Measurements from ENCODE around the gene NUS1. TPM values are rescaled to one million over a fixed set of nuclear protein-coding genes. Genes with fewer than 3 reads are reported as not detected.

NUS1 gene
- total RNA-seq, 1 experiment from 2014 or later: 41.1 TPM

DNA sequence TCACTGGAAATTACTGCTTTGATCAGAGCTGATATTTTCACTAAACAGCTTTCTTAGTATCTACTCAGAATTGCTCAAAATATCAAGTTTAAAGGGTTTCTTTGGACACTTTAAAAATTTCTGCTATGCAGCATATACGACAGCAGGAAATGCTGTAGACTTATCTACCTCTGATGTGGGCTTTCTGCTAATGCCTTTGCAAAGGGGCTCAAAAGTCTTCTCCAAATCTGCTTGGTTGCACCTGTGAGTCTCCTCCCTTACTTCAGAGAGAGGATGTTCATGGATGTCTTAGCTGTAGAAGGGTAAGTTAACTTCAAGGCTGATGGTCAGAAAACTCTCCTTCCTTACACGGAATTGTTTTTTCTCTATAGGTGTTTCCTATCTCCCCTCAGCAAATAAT, 19.9 kb upstream of the NUS1 start:
- intact Hi-C loops (cut with micrococcal nuclease; ENCODE audit: unreplicated experiment): no loop called here
- Mint-ChIP-seq H3K4me3 (ENCODE audit: unreplicated experiment) (no peak overlapping the region), H3K36me3 (ENCODE audit: insufficient read depth, unreplicated experiment) (no peaks in the 10 kb centered on the region), H3K9me3 (ENCODE audit: unreplicated experiment) (no peaks in the 10 kb centered on the region), H3K27me3 (ENCODE audit: insufficient read depth, unreplicated experiment) (no peaks in the 10 kb centered on the region), H3K27ac (ENCODE audit: unreplicated experiment) (no peak overlapping the region), H3K4me1 (ENCODE audit: low read depth, unreplicated experiment) (no peaks in the 10 kb centered on the region)
- H3K4me1 ChIP-seq: no peaks in the 10 kb centered on the region
- BruUV-seq (replicated peaks): no TSS peak
- H3K9me3 ChIP-seq: no peaks in the 10 kb centered on the region
- no peak for DNase-seq
- ChIA-PET POLR2A (no interaction called here), CTCF (no interaction called here)
- TF ChIP-seq, protein P1, sequence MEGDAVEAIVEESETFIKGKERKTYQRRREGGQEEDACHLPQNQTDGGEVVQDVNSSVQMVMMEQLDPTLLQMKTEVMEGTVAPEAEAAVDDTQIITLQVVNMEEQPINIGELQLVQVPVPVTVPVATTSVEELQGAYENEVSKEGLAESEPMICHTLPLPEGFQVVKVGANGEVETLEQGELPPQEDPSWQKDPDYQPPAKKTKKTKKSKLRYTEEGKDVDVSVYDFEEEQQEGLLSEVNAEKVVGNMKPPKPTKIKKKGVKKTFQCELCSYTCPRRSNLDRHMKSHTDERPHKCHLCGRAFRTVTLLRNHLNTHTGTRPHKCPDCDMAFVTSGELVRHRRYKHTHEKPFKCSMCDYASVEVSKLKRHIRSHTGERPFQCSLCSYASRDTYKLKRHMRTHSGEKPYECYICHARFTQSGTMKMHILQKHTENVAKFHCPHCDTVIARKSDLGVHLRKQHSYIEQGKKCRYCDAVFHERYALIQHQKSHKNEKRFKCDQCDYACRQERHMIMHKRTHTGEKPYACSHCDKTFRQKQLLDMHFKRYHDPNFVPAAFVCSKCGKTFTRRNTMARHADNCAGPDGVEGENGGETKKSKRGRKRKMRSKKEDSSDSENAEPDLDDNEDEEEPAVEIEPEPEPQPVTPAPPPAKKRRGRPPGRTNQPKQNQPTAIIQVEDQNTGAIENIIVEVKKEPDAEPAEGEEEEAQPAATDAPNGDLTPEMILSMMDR (IDR thresholded peaks at IDR 0.05; ENCODE audit: insufficient read depth in 1 of 2, low read depth in 1 of 2, low read length in 1 of 2, severe bottlenecking in 1 of 2, unreplicated experiment in 1 of 2): no peak
- H3K4me3 ChIP-seq (ENCODE audit: low read depth, low read length): no peak overlapping the region
- no peaks in the 10 kb centered on the region for H3K27me3 ChIP-seq (replicated peaks; ENCODE audit: control insufficient read depth, insufficient read depth, low read length)
- no peaks in the 10 kb centered on the region for H3K36me3 ChIP-seq (ENCODE audit: control insufficient read depth, insufficient read depth, low read length)

- Mint-ChIP-seq H3K4me3 (ENCODE audit: unreplicated experiment) (no peak overlapping the region), H3K27ac (ENCODE audit: unreplicated experiment) (no peak overlapping the region), H3K9me3 (ENCODE audit: unreplicated experiment) (peaks cover 9% of the 10 kb centered on the region), H3K27me3 (ENCODE audit: insufficient read depth, unreplicated experiment) (no peaks in the 10 kb centered on the region), H3K4me1 (ENCODE audit: low read depth, unreplicated experiment) (no peaks in the 10 kb centered on the region), H3K36me3 (ENCODE audit: insufficient read depth, unreplicated experiment) (no peaks in the 10 kb centered on the region)
- ChIA-PET CTCF (no interaction called here), POLR2A (no interaction called here)
- Histone ChIP-seq H3K4me3 (ENCODE audit: low read depth, low read length) (no peak overlapping the region), H3K27me3 (replicated peaks; ENCODE audit: control insufficient read depth, insufficient read depth, low read length) (no peaks in the 10 kb centered on the region), H3K4me1 (no peaks in the 10 kb centered on the region), H3K36me3 (ENCODE audit: control insufficient read depth, insufficient read depth, low read length) (no peaks in the 10 kb centered on the region), H3K9me3 (no peaks in the 10 kb centered on the region)
- DNase-seq: no peak
- no TSS peak for BruUV-seq (replicated peaks)
- TF ChIP-seq, protein P1 (IDR thresholded peaks at IDR 0.05; ENCODE audit: insufficient read depth in 1 of 2, low read depth in 1 of 2, low read length in 1 of 2, severe bottlenecking in 1 of 2, unreplicated experiment in 1 of 2): no peak
- intact Hi-C loops (cut with micrococcal nuclease; ENCODE audit: unreplicated experiment): no loop called here
These were observed 8.4 kb upstream of the NUS1 start for GRCh38 chr6:117666881-117667280.

- H3K4me3 Mint-ChIP-seq (ENCODE audit: unreplicated experiment): no peak overlapping the region
- Histone ChIP-seq H3K4me3 (ENCODE audit: low read depth, low read length) (no peak overlapping the region), H3K27me3 (replicated peaks; ENCODE audit: control insufficient read depth, insufficient read depth, low read length) (no peaks in the 10 kb centered on the region), H3K9me3 (no peaks in the 10 kb centered on the region), H3K36me3 (ENCODE audit: control insufficient read depth, insufficient read depth, low read length) (no peaks in the 10 kb centered on the region), H3K4me1 (no peaks in the 10 kb centered on the region)
- no peaks in the 10 kb centered on the region for H3K4me1 Mint-ChIP-seq (ENCODE audit: low read depth, unreplicated experiment)
- intact Hi-C loops (cut with micrococcal nuclease; ENCODE audit: unreplicated experiment): no loop called here
- H3K36me3 Mint-ChIP-seq (ENCODE audit: insufficient read depth, unreplicated experiment): no peaks in the 10 kb centered on the region
- ChIA-PET POLR2A (no interaction called here), CTCF (no interaction called here)
- no peak overlapping the region for H3K27ac Mint-ChIP-seq (ENCODE audit: unreplicated experiment)
- TF ChIP-seq, protein P1 (IDR thresholded peaks at IDR 0.05; ENCODE audit: insufficient read depth in 1 of 2, low read depth in 1 of 2, low read length in 1 of 2, severe bottlenecking in 1 of 2, unreplicated experiment in 1 of 2): no peak
- BruUV-seq (replicated peaks): no TSS peak
- no peaks in the 10 kb centered on the region for H3K27me3 Mint-ChIP-seq (ENCODE audit: insufficient read depth, unreplicated experiment)
- H3K9me3 Mint-ChIP-seq (ENCODE audit: unreplicated experiment): peaks cover 9% of the 10 kb centered on the region
- no peak for DNase-seq
These were observed 6.5 kb upstream of the NUS1 start for GRCh38 chr6:117668736-117669135.
